Cardiac fibroblast (primary cell): ENCODE results near the gene MTARC2.

Experiments used
- DNase-seq, 2 donors: peaks; one replicate each; pipeline versions ENCODE4 v3.0.0 to v3.0.0-alpha.2; 2010; ENCODE audit warnings: low read depth in 2 of 2
- H3K4me3 ChIP-seq, 2 donors: replicated peaks in 1 of 2; 1 replicate in 1 of 2; 2 replicates in 1 of 2; pipeline ENCODE4 v1.5.1; 2011; ENCODE audit warnings: low read depth in 2 of 2, low read length in 2 of 2, mild to moderate bottlenecking in 2 of 2, moderate library complexity in 1 of 2
- TF ChIP-seq, protein P1 (sequence below): IDR thresholded peaks from one replicate; pipeline ENCODE4 v1.5.1; 2011; ENCODE audit warnings: low read depth, mild to moderate bottlenecking, low read length, inconsistent platforms

The MTARC2 gene

DNA sequence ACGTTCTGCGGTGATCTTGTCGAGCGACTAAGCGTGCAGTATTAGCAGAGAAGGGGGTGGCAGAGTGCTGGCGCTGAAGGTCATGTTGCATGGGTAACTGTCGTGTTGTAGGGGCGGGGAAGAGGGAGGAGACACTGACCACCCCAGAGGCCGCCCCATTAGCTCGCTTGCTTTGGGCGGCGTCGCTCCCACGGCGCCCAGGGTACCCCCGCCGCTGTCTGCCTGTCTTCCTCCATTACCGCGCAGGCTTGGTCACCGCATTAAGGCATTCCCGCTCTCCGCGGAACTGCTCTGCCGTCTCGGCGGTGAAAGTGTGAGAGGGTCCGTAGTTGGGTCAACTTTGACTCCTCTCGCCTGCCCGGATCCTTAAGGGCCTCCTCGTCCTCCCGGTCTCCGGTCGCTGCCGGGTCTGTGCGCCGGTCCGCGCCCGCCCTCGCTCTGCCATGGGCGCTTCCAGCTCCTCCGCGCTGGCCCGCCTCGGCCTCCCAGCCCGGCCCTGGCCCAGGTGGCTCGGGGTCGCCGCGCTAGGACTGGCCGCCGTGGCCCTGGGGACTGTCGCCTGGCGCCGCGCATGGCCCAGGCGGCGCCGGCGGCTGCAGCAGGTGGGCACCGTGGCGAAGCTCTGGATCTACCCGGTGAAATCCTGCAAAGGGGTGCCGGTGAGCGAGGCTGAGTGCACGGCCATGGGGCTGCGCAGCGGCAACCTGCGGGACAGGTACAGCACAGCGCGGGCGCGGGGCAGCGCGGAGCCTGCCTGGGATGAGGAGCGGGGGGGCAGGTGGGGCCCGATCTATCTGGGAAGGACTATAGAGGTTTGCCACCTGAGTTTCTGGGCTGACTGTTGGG lies at the start of gene MTARC2:
Gene MTARC2 (plus strand): TSS at position 234 of the 846 bp plus-strand sequence. CDS start 210 bp downstream, at position 444.
- TF ChIP-seq, protein P1, sequence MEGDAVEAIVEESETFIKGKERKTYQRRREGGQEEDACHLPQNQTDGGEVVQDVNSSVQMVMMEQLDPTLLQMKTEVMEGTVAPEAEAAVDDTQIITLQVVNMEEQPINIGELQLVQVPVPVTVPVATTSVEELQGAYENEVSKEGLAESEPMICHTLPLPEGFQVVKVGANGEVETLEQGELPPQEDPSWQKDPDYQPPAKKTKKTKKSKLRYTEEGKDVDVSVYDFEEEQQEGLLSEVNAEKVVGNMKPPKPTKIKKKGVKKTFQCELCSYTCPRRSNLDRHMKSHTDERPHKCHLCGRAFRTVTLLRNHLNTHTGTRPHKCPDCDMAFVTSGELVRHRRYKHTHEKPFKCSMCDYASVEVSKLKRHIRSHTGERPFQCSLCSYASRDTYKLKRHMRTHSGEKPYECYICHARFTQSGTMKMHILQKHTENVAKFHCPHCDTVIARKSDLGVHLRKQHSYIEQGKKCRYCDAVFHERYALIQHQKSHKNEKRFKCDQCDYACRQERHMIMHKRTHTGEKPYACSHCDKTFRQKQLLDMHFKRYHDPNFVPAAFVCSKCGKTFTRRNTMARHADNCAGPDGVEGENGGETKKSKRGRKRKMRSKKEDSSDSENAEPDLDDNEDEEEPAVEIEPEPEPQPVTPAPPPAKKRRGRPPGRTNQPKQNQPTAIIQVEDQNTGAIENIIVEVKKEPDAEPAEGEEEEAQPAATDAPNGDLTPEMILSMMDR = no peak
- DNase-seq = peak; percentile 71 to 80
- H3K4me3 ChIP-seq = peak within 1 kb of the TSS; percentile 73 to 77

DNA sequence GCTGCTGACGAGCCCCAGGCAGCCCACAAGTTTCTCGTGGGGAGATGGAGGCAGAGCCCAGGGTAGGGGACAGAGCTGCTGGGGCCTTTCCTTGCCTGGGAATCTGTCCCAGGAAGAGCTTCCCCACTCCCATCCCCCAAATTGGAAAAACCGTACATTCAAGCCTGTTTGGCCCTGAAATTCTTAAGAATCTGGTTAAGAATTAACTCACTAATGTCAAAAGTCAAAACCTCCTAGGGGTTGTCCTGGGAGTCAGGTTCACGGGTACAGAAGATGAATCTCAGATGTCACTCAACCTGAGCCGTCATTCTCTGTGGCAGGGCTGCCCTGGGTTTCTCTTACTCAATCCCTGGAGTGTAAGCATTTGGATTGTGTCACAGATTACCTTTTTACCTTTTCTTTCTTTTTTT lies 49.5 kb upstream of the MTARC2 start:
- DNase-seq = no peak
- no peak overlapping the region for H3K4me3 ChIP-seq
- TF ChIP-seq, protein P1 = no peak

DNA sequence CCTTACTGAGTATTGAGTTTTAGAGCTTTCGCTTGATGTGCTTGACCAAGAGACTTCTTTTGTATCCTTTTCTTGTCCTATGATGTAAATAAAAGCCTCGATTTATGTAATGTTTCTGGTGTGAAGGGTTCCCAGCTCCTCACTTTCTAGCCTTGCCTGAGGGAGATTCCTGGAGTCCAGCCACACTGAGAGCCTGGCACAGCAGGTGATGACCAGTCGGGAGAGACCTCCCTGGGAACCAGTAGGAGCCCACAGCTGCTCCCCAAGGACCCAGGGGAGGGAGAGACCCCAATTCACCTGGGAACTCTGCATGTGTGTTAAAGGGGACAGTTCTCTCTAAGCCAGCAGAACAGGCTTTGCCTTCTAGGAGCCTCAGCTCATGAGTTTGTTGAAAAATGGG lies 49.1 kb upstream of the MTARC2 start:
- H3K4me3 ChIP-seq = no peak overlapping the region
- TF ChIP-seq, protein P1 = no peak
- DNase-seq = no peak

DNA sequence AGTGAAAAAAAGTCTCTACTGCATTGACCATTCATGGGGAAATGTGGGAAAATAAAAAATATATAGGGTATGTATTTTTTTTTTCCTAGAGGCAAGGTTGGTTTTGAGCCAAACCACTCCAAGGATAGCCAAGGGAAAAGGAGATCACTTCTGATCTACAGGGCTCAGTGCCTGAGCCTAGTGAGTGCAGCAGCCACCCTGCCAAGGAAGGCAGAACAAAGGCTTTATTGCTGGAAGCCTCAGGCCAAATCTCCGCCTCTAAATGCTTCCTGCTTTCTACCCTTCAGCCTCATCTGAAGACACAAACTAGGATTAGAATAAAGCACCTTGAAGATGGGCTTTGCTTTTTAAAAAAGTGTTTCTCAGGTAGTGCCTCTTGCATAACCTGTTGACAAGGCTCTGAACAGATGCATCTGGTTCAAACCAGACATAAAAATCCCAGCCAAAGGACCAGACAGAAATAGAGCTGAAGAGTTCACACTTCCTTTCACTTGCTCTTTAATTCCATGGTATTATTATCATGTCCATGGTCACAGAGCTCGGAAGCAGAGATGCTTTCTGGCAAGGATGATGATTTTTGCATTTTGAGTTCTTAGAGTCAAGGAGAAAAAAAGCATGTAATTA lies 47.5 kb upstream of the MTARC2 start:
- no peak overlapping the region for H3K4me3 ChIP-seq
- peak in 1 of 2 donors; percentile 46 for DNase-seq
- TF ChIP-seq, protein P1 = no peak

DNA sequence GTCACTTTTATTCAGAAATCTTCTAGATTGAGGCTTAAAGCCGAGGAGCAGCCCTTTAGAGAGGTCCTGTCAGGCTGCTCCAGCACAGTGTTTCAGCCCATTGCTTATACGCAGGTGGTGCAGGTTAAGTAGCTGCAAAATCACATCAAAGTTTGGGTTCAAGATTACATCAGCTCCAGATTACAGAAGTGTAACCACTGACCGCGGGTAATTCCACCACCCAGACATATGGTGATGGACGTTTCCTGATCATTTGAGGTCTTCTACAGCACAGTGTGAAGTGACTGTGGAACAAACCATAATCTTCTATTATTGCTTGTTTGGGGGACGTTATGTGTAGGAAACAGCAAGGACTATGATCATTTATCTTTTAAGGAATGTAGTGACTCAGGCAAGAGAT lies 46.1 kb upstream of the MTARC2 start:
- TF ChIP-seq, protein P1 = no peak
- DNase-seq = no peak
- no peak overlapping the region for H3K4me3 ChIP-seq

DNA sequence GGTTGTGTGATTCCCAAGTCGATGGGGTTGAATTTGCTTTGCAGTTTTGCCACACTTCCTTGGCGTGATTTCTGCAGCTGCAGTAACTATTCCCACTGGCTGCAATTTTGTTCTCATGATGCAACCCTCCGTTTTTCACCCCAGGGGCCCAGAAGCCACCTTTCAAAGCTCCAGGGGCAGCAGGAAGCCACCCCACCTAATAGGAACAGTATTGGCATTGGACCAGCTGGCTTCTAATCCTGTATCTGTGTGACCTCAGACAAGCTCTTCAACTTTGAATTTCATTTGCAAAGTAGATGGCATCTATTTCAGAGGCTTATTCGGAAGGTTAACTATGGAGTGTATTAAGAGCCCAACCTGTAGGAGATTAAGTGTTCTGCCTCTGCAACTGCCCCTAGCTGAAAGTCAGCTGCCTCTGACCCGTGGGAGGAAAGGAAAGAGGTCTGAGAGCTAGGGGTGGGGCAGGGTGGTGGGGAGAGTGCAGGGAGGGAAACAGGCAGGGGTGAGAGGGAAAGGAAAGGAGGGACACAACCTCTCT lies 45.3 kb upstream of the MTARC2 start:
- no peak for DNase-seq
- no peak overlapping the region for H3K4me3 ChIP-seq
- TF ChIP-seq, protein P1 = no peak
